Gastroesophageal sphincter (tissue), 4 donors: ENCODE results near the gene ZFC3H1. TPM values are rescaled to one million over a fixed set of nuclear protein-coding genes. Genes with fewer than 3 reads are reported as not detected.
A peak's percentile ranks its signal among the peaks of the same experiment; 100 is the strongest.

ENCODE experiments used
- ATAC-seq: fragments of 150-250 bp; one replicate; pipeline ENCODE4 v1.9.1; 2016; ENCODE audit warnings: mild to moderate bottlenecking, moderate library complexity
- H3K27ac ChIP-seq, 4 donors: fragments of 200-600 bp; sonication (generic) in 3 of 4; 1 replicate in 3 of 4; 2 replicates in 1 of 4; pipeline ENCODE4 v1.5.1; 2016 to 2019
- H3K27me3 ChIP-seq: fragments of 200-600 bp; sonication (generic); one replicate; pipeline ENCODE4 v1.5.1; 2019
- H3K36me3 ChIP-seq, 2 donors: fragments of 200-600 bp; sonication (generic); one replicate each; pipeline ENCODE4 v1.5.1; 2019; ENCODE audit warnings: control low read depth in 1 of 2
- H3K4me1 ChIP-seq, 3 donors: fragments of 200-600 bp; sonication (generic); 1 replicate in 2 of 3; 2 replicates in 1 of 3; pipeline ENCODE4 v1.5.1; 2016 to 2019; ENCODE audit warnings: control low read depth in 2 of 3
- H3K4me3 ChIP-seq, 2 donors: fragments of 200-600 bp; sonication (generic); one replicate each; pipeline ENCODE4 v1.5.1; 2019; ENCODE audit warnings: mild to moderate bottlenecking in 1 of 2, moderate library complexity in 1 of 2
- H3K9me3 ChIP-seq, 3 donors: fragments of 200-600 bp; sonication (generic); one replicate each; pipeline ENCODE4 v1.5.1; 2017 to 2019; ENCODE audit warnings: control low read depth in 2 of 3
- EP300 ChIP-seq: sonication (generic); formaldehyde crosslinking; IDR thresholded peaks from one replicate; pipeline ENCODE4 v1.6.1; 2017; ENCODE audit warnings: antibody characterized with exemption, mild to moderate bottlenecking
- POLR2A ChIP-seq, 2 donors: fragments of 450-650 bp; IDR thresholded peaks; one replicate each; pipeline ENCODE4 v1.6.1; 2017; ENCODE audit warnings: antibody characterized with exemption in 2 of 2, mild to moderate bottlenecking in 2 of 2, moderate library complexity in 1 of 2
- POLR2AphosphoS5 ChIP-seq: sonication (generic); formaldehyde crosslinking; IDR thresholded peaks from one replicate; pipeline ENCODE4 v1.6.1; 2017; ENCODE audit warnings: antibody characterized with exemption
- WGBS, 2 donors: methylation state at CpG; one replicate each; pipeline ENCODE4 v1.1.5; 2018; ENCODE audit warnings: low coverage in 1 of 2; 5-methylcytosine and 5-hydroxymethylcytosine counted together
- total RNA-seq, 4 donors: library from RNA; depleted of rRNA; stranded (reverse); fragments of >200 nt; gene quantifications; one replicate each; pipeline ENCODE4 v1.1.0, GENCODE V29; 2016
- TF ChIP-seq, protein P1 (sequence below), 4 experiments: fragments of 200-600 bp in 2 of 4; fragments of 450-650 bp in 2 of 4; sonication (generic) in 1 of 4; IDR thresholded peaks; one replicate each; pipeline ENCODE4 v1.5.1; 2017 to 2019; ENCODE audit warnings: antibody characterized with exemption in 4 of 4, mild to moderate bottlenecking in 2 of 4, moderate library complexity in 2 of 4

ZFC3H1 gene
- total RNA-seq, 4 donors from 2014 or later: 17.1 to 65.2 (median 30.3) TPM

DNA sequence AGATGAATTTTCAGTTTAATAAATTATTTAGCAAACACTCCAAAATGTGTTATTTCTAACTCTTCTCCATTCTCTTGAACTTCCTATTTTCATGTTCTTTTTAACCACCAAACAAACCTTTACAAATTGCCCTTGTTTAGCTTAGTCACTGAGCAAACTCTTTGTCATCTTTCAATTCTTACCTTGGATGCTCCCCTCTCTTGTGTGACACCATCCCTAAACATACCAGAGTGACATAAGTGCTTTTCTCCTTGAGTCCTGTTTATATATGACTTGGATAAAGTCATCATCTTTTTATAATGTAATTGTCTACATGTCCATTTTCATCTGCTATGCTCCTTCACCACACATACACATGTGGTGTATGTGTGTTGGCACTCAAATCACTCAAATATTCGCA lies 18.8 kb upstream of the ZFC3H1 start:
- peaks cover 0 to 15% (median 7%) of the 10 kb centered on the region in 3 donors for H3K4me1 ChIP-seq
- H3K4me3 ChIP-seq: no peak overlapping the region
- TF ChIP-seq, protein P1, sequence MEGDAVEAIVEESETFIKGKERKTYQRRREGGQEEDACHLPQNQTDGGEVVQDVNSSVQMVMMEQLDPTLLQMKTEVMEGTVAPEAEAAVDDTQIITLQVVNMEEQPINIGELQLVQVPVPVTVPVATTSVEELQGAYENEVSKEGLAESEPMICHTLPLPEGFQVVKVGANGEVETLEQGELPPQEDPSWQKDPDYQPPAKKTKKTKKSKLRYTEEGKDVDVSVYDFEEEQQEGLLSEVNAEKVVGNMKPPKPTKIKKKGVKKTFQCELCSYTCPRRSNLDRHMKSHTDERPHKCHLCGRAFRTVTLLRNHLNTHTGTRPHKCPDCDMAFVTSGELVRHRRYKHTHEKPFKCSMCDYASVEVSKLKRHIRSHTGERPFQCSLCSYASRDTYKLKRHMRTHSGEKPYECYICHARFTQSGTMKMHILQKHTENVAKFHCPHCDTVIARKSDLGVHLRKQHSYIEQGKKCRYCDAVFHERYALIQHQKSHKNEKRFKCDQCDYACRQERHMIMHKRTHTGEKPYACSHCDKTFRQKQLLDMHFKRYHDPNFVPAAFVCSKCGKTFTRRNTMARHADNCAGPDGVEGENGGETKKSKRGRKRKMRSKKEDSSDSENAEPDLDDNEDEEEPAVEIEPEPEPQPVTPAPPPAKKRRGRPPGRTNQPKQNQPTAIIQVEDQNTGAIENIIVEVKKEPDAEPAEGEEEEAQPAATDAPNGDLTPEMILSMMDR (IDR thresholded peaks at IDR 0.05): no peak
- TF ChIP-seq EP300 (no peak), POLR2AphosphoS5 (no peak), POLR2A (IDR thresholded peaks at IDR 0.05) (no peak)
- H3K27ac ChIP-seq: no peak overlapping the region
- ATAC-seq: no peak
- 100% methylated on average over 1 of the region's 1 CpG for WGBS, 2 donors
- no peaks in the 10 kb centered on the region for H3K27me3 ChIP-seq
- H3K36me3 ChIP-seq: no peaks in the 10 kb centered on the region
- no peaks in the 10 kb centered on the region for H3K9me3 ChIP-seq

DNA sequence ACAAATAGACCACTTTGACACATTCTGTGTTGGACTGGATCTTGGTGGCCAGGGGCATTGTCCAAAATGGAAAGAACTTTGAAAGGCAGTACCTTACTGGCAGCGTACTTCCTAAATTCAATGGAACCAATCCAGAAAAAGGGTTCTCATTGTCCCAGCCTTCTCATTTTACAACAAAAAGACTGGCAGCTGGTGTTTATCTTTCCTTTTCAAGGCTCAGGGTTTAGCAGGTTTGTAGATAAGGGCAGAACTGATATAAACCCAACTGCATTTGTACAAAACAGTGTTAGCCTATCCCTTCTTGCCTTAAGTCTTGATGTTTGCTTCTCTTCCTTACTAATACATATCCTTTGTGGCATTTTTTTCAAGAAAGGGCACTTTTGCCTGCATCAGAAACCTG lies 8.2 kb upstream of the ZFC3H1 start:
- no peaks in the 10 kb centered on the region for H3K9me3 ChIP-seq
- H3K4me1 ChIP-seq: no peaks in the 10 kb centered on the region
- H3K27me3 ChIP-seq: no peaks in the 10 kb centered on the region
- no peak for ATAC-seq
- no peaks in the 10 kb centered on the region for H3K36me3 ChIP-seq
- WGBS, 2 donors: 92 to 100% methylated on average over 1 of the region's 1 CpG
- H3K4me3 ChIP-seq: no peak overlapping the region
- H3K27ac ChIP-seq: no peak overlapping the region
- TF ChIP-seq POLR2AphosphoS5 (no peak), EP300 (no peak), POLR2A (IDR thresholded peaks at IDR 0.05) (no peak)
- TF ChIP-seq, protein P1 (IDR thresholded peaks at IDR 0.05): no peak

DNA sequence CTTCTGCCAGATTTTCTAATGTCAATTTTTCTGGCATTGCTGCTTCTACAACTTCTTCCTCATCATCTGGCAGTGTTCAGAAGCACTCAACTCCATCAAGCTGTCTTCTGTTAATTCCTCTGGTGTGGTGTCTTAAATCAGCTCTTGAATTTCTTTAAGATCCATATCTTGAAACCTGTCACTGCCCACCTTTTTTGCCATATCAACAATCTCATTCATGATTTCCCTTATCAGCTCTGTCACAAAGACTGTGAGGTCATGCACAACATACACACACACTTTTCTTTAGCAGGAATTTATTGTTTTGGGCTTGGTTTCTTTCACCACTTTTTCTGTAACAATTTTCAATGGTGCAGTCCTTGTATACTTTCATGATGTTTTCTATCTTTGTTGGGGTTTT lies 7.7 kb upstream of the ZFC3H1 start:
- H3K4me1 ChIP-seq: peaks cover 0 to under 1% (median 0%) of the 10 kb centered on the region in 3 donors
- ATAC-seq: no peak
- H3K36me3 ChIP-seq: no peaks in the 10 kb centered on the region
- H3K27me3 ChIP-seq: no peaks in the 10 kb centered on the region
- TF ChIP-seq EP300 (no peak), POLR2AphosphoS5 (no peak), POLR2A (IDR thresholded peaks at IDR 0.05) (no peak)
- TF ChIP-seq, protein P1 (IDR thresholded peaks at IDR 0.05): no peak
- no peak overlapping the region for H3K4me3 ChIP-seq
- no peak overlapping the region for H3K27ac ChIP-seq
- no peaks in the 10 kb centered on the region for H3K9me3 ChIP-seq

DNA sequence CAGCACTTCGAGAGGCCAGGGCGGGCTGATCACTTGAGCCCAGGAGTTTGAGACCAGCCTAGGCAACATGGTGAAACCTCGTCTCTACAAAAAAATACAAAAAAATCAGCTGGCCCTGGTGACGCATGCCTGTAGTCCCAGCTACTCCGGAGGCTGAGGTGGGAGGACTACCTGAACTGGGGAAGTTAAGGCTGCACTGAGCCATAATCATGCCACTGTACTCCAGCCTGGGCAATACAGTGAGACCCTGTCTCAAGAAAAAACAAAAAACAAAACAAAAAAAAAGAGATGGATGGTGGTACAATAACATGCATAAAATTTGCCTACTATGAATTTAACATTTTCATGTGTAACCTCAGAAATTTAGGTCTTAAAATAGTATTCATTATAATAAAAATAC lies 2.6 kb upstream of the ZFC3H1 start:
- peaks cover 0 to 31% (median 7%) of the 10 kb centered on the region in 3 donors for H3K4me1 ChIP-seq
- no peaks in the 10 kb centered on the region for H3K27me3 ChIP-seq
- ATAC-seq: no peak
- H3K36me3 ChIP-seq: no peaks in the 10 kb centered on the region
- TF ChIP-seq POLR2AphosphoS5: no peak
- TF ChIP-seq, protein P1 (IDR thresholded peaks at IDR 0.05): no peak
- TF ChIP-seq EP300: no peak
- TF ChIP-seq POLR2A (IDR thresholded peaks at IDR 0.05): no peak
- no peak overlapping the region for H3K4me3 ChIP-seq
- 89 to 95% methylated on average over 5 of the region's 5 CpGs for WGBS, 2 donors
- H3K27ac ChIP-seq: no peak overlapping the region
- no peaks in the 10 kb centered on the region for H3K9me3 ChIP-seq

DNA sequence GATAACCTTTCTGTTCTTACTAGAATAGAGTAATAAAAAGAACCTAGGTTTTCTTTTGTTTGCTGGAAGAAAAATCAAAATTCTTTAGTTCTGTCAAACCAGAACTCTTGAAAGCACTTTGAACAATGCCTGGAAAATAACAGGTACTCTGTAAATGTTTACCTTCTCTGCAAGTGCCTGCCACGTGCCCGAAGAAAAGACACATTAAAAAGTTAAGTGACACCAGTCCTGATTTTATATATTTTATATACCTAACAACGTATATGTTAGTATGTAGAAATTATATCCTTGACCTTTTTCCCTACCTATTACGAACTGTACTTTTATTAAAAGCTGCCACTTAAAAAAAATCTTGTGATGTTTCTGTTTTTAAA lies 1.4 kb upstream of the ZFC3H1 start:
- Histone ChIP-seq H3K27ac (peak overlapping the region; percentile 91 to 98 (median 94)), H3K36me3 (peaks cover 0 to 1% of the 10 kb centered on the region in 2 donors), H3K4me3 (peak overlapping the region; percentile 65 to 80)

More for the DNA sequence above, 1.4 kb upstream of the ZFC3H1 start:
- Histone ChIP-seq H3K27me3 (no peaks in the 10 kb centered on the region), H3K9me3 (no peaks in the 10 kb centered on the region), H3K4me1 (peaks cover 0 to 42% (median 12%) of the 10 kb centered on the region in 3 donors)
- TF ChIP-seq, protein P1 (IDR thresholded peaks at IDR 0.05): no peak
- no peak for TF ChIP-seq EP300
- no peak for TF ChIP-seq POLR2A (IDR thresholded peaks at IDR 0.05)
- TF ChIP-seq POLR2AphosphoS5: no peak
- ATAC-seq: no peak
- WGBS, 2 donors: 8 to 12% methylated on average over 4 of the region's 4 CpGs
